GM06990 (cell line): ENCODE results near the gene DAND5.

ENCODE experiments used
- DNase-seq: peaks from one replicate; pipeline ENCODE4 v3.0.0-alpha.2; 2011; ENCODE audit not compliant: insufficient read length; ENCODE audit errors: extremely low read depth
- H3K27me3 ChIP-seq: replicated peaks from 2 replicates; pipeline ENCODE4 v1.6.0; 2011; ENCODE audit warnings: low read length; ENCODE audit not compliant: control insufficient read depth, insufficient read depth
- H3K36me3 ChIP-seq: 2 replicates; pipeline ENCODE4 v1.5.1; 2011; ENCODE audit warnings: low read length; ENCODE audit not compliant: control insufficient read depth, insufficient read depth
- H3K4me3 ChIP-seq: replicated peaks from 2 replicates; pipeline ENCODE4 v1.5.1; 2011; ENCODE audit warnings: low read depth, mild to moderate bottlenecking, control low read depth, low read length
- TF ChIP-seq, protein P1 (sequence below): IDR thresholded peaks from 2 replicates; pipeline ENCODE4 v1.5.1; 2011; ENCODE audit warnings: low read length, control low read depth, mild to moderate bottlenecking, inconsistent platforms; ENCODE audit not compliant: insufficient read depth, poor library complexity, severe bottlenecking

Gene DAND5

DNA sequence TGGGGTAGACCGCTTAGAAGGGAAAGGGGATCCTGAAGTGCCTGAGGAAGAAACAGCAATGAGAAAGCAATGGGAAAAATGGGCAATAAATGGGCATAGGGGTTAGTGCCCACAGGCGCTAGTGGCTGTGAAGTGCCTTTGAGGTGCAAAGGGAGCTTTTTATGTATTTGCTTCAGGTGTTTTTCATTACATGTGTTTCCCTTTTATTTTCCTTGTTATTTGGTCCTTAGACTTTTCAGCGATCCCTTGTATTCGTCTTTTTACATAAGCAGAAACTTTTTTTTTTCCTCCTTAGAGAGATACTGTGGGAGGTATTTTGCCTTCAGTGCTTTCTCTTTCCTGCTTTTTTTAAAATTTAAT, 45.5 kb downstream of the DAND5 start:
- TF ChIP-seq, protein P1, sequence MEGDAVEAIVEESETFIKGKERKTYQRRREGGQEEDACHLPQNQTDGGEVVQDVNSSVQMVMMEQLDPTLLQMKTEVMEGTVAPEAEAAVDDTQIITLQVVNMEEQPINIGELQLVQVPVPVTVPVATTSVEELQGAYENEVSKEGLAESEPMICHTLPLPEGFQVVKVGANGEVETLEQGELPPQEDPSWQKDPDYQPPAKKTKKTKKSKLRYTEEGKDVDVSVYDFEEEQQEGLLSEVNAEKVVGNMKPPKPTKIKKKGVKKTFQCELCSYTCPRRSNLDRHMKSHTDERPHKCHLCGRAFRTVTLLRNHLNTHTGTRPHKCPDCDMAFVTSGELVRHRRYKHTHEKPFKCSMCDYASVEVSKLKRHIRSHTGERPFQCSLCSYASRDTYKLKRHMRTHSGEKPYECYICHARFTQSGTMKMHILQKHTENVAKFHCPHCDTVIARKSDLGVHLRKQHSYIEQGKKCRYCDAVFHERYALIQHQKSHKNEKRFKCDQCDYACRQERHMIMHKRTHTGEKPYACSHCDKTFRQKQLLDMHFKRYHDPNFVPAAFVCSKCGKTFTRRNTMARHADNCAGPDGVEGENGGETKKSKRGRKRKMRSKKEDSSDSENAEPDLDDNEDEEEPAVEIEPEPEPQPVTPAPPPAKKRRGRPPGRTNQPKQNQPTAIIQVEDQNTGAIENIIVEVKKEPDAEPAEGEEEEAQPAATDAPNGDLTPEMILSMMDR, result no peak
- no peak for DNase-seq
- Histone ChIP-seq H3K36me3 (no peaks in the 10 kb centered on the region), H3K27me3 (peaks cover 2% of the 10 kb centered on the region; the same call in 1 of the 2 replicates), H3K4me3 (no peak overlapping the region)

DNA sequence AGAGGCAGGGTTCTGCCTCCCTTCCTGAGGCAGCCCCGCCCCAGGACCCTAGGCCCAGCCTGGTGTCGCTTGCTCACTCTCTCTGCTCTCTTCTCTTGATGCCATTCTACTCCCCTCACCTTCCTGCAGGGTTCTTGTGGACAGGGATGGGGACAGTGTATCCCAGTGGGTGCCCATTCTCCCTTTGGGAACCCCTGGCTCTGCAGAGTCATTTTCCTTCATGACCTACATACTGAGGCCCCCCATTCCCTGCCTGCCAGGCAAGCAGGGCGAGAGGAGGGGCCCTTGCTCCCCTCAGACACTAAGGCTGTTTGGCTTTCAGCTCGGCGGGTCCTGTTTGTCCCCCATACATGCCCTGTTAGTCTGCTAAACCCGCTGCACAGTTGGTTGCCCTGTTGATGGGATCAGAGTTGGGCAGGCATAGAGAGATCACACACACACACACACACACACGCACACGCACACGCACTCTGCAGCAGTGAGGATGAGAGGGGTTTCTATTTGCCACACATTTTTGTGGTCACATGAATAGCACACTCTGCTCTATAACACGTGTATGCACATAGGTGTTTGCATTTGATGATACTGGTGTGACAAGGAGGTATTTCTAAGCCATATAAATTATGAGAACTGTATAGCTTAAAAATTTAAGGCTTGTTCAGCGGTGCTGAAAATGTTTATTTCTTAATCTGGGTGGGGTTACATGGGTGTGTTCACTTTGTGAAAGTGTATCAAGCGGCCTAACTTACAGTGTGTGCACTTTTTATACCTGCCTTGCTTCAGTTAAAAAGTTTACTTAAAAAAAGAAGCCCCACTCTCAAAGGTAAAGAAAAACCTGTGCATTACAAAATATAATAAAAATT, 46.2 kb downstream of the DAND5 start:
- H3K27me3 ChIP-seq, result peaks cover 2% of the 10 kb centered on the region; the same call in 1 of the 2 replicates

DNA sequence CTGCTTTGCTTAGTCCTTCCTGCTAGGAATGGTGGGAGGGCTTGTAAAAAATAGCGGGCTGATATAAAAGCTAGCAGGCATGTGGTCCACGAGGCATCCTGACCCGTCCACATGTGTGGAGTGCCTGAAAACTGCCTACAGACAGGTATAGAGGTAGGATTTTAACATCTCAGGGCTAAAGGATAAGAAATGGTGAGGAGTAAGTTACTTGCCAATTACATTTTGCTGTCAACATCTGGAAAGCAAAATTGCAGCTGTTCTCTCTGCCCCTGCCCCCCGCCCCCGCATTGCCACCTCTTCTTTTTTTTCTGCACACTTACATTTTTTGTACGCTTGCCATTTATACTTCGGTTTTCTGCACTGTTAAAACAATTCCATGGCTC, 46.9 kb downstream of the DAND5 start:
- Histone ChIP-seq H3K36me3 (no peaks in the 10 kb centered on the region), H3K4me3 (no peak overlapping the region), H3K27me3 (peaks cover 2% of the 10 kb centered on the region; the same call in 1 of the 2 replicates)
- TF ChIP-seq, protein P1, result no peak
- no peak for DNase-seq

More for the DNA sequence above, 46.2 kb downstream of the DAND5 start:
- no peak for DNase-seq
- H3K36me3 ChIP-seq, result no peaks in the 10 kb centered on the region
- TF ChIP-seq, protein P1, result no peak
- no peak overlapping the region for H3K4me3 ChIP-seq

DNA sequence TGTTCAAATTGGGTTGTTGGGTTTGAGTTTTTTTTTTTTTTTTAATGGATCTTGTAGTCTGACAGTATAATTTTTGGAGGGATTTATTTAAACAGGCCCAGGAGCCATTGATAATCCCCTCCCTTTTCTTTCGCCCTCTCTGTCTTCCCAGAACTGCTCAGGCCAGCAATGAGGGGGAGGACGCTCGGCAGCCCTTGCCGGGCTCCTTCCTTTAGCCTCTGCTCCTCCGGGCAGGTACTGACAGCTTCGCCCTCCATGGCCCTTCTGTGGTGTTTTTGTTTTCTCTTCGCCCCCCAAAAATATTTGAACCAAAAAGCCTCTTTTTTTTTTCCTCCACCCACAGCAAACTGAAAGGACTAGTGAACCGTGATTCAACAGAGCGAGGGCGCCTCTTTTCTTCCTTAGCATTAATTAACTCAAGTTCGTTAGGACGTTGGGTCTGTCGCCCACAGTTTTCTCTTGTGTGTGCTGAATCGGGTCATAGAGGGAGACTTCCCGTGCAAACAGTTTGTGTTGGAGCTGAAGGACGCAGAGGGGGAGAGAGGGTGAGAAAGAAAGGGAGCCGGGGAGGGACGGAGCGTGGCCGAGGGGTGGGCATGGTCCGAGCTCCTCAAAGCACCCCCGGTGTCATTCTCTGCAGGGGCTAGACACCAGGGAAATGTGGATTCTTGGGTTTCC, 47.4 kb downstream of the DAND5 start:
- Histone ChIP-seq H3K4me3 (no peak overlapping the region), H3K36me3 (no peaks in the 10 kb centered on the region), H3K27me3 (peaks cover 2% of the 10 kb centered on the region; the same call in 1 of the 2 replicates)
- no peak for DNase-seq
- TF ChIP-seq, protein P1, result no peak

DNA sequence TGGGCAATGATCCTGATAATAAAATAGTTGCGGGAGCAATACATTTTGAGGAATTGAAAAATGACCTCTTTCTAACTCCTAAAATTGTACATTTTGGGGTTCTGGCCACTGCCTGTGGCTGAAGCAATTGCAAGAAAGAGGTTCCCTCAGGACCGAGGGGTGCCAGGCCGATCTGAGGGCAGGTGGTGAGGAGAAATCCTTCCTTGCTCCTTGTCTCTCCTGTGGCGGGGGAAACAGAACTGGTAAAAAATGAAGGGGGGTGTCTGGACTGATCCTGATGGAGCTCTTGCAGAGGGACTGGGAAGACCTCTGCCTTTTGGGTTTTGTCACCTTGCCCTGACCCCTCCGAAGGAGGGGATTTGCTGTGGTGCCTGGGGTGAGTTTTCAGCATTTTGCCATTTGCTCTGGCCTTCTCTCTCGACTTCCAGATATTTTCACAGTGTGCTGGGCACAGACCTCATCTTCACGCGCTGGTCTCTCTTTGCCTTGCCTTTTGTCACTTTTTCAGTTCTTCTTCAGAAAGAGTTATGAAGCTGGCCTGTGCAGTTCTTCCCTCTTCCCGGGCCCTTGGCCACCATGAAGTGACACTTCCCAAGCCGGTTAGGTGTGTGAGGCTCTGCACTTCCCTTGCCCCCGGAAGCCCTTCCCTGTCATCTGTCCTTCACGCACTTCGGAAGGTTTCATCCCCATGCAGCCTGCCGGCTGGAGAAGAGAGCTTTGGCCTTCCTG, 48.1 kb downstream of the DAND5 start:
- DNase-seq, result no peak
- TF ChIP-seq, protein P1, result no peak
- no peak overlapping the region for H3K4me3 ChIP-seq
- peaks cover 2% of the 10 kb centered on the region; the same call in 1 of the 2 replicates for H3K27me3 ChIP-seq
- H3K36me3 ChIP-seq, result no peaks in the 10 kb centered on the region
